TTC549 (cell line): ENCODE data around the gene SPEF1.

Source experiments
- FAIRE-seq: peaks from 2 replicates; lab custom pipeline; 2012; peaks lifted over from hg19 to GRCh38; lab: Jason Lieb, UNC

SPEF1 gene

DNA sequence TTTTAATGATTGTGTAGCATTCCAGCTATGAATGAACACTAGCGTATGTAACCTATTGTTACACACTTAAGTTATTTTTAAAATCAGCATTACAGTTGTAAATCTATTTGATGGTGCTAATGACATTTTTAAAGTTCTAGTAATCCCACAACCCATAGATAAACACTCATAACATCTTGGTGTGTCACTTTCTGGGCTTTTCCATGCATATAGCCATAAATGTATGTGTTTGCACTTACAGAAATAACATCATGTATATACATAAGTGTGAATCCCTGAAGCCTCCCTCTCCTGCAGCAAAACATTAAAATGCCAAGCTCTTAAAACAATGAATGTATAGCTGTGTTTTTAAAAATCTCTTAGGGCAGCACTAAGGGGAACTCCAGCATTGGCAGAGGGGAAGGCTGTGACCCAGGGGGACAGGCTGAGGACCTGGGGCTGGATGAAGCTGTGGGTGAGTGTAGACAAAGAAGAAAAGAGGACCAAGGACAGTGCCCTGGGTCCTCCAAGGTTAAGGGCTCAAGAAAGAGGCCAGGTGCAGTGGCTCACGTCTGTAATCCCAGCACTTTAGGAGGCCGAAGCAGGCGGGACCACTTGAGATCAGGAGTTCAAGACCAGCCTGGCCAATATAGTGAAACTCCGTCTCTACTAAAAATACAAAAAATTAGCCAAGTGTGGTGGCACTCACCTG, 6.2 kb upstream of the SPEF1 start:
- FAIRE-seq = no peak

DNA sequence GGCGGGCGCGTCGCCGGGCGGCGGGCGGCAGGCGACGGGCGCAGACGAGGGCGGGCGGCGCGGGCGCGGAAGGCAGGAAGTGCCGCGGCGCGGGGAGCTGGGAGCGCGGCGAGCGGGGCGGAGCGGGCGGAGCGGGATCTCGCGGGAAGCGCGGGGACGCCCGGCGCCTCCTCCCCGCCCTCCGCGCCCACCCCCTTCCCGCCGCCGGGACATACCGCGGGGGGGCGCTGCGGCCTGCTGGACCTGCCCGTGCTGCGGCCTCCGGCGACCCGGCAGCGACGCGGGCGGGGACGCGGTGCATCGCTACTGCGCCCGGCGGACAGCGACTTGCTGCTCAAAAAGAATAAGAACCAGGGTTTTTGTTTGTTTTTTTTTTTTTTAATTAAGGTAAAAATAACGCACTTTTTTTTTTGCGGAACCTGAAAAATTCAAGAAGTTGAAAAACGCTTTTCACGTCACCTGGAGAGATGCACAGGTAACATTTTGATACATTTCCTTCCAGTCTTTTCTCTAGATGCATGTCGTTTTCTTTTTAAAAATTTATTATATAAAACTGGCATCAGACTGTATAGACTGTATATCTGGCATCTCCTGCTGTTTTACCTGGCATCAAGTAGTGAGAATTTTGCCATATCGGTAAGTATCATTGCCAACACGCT, 5.5 kb upstream of the SPEF1 start, which contains the start of gene CENPB:
CENPB (minus strand) TSS at position 76 of the 659 bp plus-strand sequence. CDS start 257 bp downstream, outside the sequence.
- no peak for FAIRE-seq

DNA sequence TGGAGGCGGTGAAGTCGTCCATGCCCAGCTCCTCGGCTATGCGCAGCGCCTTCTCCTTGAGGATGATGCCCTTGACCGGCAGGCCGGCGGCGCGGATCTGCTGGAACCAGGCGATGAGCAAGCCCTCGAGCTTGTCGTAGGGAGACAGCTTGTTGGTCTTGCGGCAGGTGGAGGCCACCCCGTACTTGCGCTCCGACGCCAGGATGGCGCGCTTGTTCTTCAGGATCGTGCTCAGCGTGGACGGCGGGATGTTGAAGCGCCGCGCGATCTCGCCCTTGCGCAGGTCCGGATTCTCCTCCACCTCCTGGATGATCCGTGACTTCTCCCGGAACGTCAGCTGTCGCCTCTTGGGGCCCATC, 4.9 kb upstream of the SPEF1 start:
- FAIRE-seq = no peak

DNA sequence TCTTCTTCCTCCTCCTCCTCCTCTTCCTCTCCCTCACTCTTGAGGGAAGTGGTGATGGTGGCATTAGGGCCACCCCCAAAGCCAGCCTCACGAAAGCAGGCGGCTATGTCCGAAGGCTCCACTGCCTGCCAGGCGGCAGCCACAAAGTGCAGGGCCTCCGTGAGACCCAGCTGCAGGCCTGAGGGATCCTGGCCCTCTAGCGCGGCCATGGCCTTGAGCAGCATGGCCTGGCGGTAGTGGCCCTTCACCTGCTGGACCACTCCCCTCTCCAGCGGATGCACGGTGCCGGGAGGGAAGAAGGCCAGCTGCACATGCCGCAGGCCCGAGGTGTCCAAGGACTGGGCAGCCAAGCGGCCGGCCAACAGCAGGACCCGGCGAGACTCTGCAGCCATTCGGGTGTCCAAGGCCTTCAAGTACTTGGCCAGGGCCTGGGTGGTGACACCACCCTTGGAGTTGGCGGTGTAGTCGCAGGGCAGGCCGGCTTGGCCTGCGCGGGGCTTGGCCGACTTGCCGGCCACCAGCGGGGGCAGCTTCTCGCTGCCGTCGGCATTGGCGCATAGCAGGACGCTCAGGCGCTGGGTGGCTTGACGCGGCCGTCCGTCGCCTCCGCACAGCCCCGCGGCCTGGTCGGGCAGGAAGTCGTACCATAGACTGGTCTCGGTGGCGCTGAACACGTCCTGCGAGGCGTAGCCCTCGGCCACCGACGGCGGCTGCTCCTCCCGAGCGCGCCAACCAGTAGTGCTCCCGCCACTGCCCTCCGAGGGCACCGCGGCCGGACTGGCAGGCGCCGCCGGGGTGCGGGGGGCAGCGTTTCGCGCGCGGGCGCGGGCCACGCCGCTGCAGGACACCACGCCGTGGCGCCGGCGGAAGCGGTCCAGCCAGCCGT, 4.2 kb upstream of the SPEF1 start:
- no peak for FAIRE-seq

DNA sequence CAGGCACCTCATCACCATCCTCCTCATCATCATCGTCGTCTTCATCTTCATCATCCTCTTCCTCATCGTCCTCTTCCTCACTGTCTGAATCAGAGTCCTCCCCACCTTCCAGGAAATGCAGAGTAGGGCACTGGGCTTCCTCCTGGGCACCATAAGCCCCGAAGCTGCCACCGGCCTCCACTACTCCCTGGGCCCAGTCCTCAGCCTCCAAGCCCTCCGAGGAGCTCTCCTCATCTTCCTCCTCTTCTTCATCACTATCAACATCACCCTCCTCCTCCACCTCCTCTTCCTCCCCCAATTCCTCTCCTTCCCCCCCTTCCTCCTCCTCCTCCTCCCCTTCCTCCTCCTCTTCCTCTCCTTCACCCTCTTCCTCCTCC, 3.6 kb upstream of the SPEF1 start:
- FAIRE-seq = no peak

DNA sequence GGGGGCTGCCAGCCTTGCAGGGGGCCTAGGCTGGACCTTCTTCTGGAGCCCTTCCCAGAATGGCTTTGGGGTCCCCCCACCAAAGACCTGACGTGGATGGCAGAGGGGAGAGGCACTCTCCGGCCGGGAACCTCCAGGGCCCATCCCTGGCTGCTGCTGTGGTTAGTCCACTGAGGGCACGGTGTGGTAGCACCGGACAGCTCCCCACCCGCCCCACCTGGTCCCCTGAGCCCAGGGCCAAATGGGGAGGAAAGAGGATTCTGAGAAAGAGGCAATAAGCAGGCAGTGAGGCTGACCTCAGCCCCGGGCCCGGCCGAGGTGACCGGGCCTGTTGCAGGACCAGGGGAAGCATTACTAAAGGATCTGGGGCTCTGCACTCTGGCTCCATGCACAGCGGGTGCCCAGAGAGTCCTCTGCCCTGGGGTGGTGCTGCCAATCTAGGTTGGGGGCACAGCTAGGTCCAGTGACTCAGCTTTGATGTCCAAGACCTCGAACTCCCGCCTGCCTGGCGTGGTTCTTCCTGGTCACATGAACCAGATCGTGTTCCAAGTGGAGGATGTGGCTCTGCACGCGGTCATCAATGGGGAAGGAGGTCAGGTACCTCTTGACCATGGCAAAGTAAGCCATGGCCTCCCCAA, 3.1 kb upstream of the SPEF1 start:
- FAIRE-seq = no peak

DNA sequence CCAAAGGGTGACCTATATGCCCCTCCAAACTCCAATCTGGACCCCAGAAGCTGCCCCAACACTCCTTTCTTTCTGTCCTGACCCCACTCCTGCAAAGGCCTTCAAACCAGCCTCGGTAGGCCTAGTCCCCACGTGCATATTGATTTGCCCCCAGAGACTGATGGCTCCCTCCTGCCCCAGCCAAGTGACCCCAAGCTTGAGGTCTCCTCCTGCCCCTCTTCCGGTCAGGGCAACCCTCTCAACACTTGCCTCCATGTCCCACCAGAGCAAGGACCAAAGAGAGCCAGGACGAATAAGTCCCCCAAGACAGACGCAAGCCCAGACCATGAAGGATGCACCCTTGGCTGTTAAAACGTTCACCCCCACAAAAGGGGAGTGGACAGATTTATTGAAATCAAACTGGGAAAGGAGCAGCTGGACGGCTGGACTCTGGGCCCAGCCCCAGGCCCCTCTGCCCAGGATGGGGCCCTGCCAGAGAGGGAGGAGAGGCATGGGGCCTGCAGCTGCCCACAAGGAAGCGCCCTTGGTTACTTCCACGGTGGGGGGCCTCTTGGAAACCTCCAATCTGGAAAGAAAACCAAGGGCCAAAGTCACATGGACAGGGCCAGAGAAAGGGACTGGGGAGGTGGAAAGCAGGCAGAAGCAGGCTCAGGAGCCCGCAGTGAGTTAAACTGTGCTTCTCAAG, 2.4 kb upstream of the SPEF1 start:
- no peak for FAIRE-seq

DNA sequence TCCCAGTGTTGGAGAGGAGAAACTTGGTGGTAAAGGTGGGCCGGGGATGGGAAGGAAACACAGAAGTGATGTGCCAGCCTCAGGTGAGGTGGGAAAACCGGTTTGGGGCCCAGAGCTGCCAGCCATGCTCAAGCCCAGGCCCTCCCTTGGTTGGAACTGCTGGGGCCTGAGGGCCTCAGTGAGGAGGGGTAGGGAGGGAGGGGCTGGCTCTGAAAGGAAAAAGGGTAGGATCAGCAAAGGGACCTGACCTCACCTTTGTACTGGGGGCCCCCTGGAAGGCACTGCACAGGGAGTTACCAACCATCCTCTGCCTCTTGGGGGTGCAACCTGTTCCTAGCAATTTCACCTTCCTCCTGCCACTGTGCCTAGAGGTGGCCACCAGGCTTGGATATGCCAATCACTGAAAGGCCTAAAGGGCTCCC, 1.8 kb upstream of the SPEF1 start:
- no peak for FAIRE-seq

DNA sequence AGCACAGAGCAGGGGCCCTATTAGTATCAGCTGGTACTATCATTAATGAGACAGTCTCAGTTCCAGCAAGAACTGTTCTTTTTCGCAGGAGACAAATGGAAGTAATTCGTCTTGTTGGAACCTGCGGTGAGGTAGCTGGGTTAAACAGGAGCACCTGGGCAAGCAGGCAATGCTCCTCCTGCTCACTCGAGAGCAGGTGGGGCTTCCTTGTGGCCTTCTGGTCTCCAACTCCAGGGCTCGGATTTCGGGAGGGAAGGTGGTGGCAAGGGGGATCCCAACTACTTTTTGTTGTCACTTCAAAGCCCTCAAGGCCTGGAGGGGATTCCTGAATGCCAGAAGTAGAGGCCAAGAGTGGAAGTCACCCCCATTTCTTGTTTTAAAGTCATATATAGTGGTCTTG, 1.3 kb upstream of the SPEF1 start:
- FAIRE-seq = no peak

DNA sequence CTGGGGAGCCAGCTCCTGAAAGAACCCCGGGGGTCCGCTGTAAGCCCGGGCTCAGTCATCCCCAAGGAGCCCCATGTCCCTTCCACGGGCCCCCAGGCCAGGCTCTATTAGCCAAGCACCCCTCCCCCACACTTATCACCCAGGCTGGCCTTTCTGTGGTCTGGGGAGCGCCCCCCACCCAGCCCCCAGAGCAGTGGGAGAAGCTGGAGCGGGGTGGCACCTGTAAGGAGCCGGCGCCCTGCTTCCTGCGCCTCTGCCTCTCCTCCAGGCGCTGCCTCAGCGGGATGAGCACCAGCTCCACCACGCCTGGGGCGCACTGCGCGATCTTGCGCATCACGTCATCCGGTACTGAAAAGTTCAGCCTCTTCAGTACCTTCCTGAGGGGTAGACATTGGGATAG, 2.3 kb downstream of the SPEF1 start:
- FAIRE-seq = no peak

DNA sequence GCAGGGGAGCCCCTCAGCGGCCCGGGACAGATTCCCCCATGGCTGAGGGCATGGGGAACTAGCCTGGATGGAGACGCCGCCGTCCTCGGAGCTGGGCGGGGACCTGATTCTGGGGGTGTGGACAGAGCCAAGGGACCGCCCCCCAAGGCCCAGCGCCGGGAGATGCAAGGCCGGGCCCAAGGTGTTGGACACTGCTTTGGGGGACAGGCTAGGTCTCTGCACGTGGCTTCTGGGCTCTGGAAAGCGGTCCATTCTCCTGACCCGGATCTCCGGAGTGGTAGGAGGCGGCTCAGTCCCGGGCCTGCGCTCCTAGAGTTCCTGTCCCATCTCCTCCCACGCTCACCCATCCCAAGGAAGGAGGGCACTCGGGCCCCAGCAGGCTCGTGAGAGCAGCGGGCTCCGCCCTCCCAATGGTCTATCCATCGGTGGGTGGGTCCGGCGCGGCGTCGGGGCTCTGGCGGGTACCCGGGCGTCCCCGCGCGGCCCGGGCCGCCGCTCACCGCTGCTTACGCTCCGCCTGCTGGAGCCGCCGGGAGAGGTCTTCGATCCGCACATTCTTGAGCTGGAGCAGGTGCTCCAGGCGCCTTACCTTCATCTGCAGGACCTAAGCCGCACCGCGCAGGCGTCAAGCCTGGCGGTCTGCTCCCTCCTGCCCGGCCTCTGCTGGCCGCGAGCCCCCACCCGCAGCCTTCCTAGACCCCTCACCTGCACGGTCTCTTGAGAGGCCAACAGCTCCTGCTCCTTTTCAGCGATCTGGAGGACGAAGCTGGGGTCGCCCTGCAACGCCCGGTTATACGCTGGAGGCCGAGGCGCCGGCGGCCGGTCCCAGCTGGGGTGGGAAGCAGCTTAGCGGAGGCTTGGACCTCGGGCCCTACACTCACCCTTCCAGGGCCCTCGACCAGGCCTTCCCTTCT, 3.3 kb downstream of the SPEF1 start:
- no peak for FAIRE-seq

DNA sequence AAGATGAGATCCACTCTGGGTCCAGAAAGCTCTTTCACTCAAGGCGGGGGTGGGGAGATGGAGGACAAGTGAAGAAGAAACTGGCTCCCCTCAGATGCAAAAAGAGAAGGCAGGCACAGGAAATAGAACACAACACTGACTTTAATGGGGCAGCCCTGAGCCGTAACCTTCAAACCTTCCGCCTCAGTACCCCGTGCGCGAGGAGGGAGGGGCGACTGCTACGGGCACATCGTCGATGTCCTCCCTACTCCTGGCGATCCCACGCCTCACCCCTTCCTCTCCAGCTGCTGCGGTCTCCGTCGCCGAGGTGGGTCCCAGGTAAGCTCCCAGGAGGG, 3.9 kb downstream of the SPEF1 start:
- FAIRE-seq = no peak

DNA sequence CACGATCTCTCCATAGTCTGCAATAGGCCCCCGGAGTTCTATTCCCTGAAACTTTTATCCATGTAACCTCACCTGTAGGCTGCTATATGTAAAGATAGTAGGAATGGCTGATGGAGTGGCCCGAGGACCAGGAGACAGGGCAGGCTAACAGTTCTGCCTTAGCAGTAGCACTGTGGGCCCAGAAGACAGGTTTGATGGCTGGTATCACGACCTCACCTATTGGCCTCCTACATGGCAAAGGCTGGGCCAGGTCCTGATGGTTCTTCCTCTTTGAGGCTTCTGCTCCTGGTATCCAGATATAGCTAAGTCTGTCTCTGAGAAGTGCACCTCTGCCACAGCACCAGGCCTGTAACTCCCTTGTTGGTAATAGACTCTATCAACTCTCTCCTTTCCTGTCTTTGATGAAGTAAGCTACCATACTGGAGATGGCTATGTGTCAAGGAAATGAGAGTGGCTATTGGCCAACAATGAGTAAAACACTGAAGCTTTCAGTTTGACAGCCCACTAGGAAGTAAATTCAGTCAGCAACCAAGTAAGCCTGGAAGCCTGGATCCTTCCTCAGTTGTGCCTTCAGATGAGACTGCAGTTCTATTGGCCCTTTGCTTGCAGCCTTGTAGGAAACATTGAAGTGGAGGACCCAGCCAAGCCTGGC, 5.7 kb downstream of the SPEF1 start:
- FAIRE-seq = no peak

DNA sequence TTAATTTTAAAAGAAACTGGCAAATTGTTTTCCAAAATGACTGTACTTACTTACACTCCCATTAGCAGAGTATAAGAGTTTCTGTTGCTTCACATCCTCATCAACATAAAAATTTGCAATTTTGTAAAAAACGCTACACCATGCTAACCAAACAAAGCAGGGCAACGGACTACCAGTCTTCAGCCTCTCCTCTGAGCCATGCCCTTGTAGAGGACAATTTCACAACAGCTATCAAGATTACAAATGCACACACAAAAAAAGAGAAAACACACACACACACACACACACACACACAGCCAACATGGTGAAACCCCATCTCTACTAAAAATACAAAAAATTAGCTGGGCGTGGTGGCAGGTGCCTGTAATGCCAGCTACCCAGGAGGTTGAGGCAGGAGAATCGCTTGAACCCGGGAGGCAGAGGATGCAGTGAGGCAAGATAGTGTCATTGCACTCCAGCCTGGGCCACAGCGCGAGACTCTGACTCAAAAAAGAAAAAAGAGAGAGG, 9.6 kb downstream of the SPEF1 start:
- no peak for FAIRE-seq

DNA sequence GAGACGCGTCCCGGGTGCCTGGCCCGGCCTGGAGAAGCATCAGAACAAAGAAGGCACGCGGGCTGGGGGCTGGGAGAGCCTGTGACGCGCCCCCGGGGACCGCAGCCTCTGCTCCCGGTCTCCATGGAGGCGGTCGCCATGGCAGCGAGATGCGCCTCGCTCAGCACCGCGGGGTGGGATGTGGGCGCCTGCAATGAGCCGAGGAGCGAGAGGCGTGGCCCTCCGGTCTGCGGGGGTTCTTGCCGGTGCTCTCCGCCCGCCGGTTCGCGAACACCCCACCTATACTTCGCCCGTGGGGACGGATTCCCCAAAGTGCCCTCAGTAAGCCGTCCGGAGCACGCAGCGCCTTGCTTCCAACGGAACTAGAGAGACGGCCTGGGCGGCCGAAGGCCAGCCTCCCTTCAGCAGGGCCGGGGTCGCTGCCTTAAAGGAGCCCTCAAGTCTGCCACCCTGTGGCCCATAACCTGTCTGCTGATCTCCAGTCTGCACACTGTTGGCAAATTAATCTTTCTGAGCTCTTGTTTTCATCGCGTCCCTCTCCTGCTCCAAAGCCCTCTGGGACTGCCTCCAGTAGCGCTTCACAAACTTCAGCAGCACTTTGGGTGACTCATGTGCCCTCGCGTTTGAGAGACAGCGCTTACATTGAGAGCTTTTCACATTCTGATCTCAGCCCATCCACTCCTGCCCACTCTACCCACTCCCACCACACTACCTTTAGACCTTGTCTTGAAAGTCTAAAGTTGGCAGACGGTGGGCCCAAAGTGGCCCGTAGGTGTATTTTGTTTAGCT, 12.7 kb downstream of the SPEF1 start:
- no peak for FAIRE-seq

DNA sequence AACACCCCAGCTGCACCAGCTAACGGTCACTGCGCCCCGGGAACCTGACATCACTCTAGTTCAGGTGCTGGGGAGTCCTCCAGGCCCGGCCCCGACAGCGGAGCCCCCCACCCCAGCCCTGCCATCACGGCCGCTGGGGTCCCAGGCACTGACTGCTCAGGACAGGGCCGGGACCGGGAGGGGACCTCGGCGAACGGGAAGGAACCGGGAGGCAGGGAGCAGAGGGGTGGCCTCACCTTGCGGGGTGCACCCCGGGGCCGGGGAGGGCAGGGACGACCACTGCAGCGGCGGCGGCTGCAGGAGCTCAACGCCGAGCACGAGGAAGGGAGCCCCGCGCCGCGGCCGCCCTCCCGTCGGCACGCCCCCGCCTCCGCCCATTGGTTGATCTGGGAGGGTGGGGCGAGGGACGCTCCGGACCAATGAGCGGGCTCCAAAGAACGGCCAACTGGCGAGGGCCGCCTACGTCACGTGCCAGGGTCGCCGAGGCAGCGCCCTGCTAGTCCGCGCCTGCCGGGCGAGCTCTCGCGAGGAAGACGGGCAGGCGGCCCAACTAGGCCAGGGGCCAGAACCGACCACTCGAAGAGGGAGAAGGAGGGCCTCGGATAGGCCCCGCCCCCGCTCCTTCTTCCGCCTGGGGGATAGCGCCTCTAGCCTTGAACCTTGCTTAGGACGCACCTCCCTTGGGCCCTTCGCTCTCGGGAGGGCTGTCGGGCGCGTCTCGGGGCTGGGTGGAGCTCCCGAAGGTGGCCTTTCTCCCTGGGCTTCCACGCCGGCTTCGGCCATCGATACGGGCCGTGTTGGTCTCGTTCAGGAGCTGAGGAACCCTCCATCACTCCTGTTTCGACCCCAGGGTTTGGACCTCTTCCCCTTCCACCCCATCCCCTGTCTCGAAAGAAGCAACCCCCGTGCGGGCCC, 13.6 kb downstream of the SPEF1 start, which contains the start of gene ADISSP:
ADISSP (minus strand) TSS at position 327 of the 915 bp plus-strand sequence. CDS start 7,653 bp downstream, outside the sequence.
- peak; percentile 72 for FAIRE-seq

DNA sequence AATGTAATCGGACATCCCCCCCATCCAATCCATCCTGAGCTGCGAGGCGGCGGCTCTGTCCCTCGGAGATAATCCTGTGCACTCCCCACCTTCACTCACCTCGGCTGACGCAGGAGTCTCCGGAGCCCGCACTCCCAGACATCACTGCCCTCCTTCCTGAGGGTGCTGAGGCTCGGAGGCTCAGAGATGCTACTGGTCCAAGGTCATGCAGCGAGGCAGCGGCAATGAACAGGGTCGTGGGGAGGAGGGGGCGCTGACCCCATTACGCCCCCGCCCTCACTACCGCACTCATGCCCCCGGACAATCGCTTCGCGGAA, 14.2 kb downstream of the SPEF1 start:
- FAIRE-seq = no peak

DNA sequence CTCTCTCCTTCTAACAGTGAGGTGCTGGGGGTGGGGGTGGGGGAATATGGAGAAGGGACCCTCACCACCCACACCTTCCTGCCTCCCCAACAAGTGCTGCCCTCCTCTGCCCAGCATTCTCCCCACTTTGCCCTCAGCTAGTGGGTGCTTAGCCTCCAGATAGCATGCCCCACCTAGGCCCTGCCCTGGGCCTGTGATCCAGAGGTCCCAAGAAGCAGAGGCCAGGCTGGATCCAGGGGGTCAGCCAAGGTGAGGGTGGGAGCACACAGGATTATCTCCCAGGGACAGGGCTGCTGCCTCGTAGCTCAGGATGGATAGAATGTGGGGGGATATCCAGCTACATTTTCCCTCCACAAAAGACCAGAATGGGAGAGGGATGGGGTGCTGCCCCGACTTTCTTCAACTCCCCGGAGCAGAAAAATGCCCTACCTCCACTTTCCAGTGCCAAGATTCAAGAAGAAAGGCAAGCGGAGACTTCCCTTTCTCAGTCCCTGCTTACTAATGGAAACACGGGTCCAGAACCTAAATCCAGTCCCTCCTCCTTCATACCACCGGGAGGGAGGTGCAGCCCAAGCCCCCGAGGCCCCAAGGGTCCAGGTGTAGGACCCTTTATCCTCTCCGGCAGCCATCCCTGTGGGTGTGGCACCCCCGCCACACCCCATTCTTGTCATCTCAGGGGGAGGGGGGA, 14.7 kb downstream of the SPEF1 start:
- no peak for FAIRE-seq
